ENCODE data around the gene SH3RF2. TPM values are rescaled to one million over a fixed set of nuclear protein-coding genes. Genes with fewer than 3 reads are reported as not detected.
A peak's percentile ranks its signal among the peaks of the same experiment; 100 is the strongest.

Gene SH3RF2
- total RNA-seq, 4 donors from 2014 or later, result 129 to 334 (median 160) TPM

DNA sequence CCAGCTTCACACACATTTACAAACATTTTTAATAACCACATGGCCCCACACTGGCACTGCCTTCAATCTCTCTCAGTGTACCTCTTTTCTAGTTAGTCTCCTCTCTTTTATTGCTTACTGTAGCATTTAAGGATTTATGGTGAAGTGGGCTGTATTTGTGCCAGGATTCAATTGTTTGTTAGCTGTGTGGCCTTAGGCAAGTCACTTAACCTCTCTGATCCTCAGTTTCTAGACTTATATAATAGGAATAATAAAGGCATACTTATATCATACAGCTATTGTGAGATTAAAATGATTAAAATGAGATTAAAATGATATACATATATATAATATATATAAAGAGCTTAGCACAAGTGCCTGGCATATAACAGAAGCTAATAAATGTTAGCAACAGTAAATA is 6.4 kb downstream of the SH3RF2 start:
- H3K27me3 ChIP-seq, result no peaks in the 10 kb centered on the region
- no peaks in the 10 kb centered on the region for H3K36me3 ChIP-seq
- TF ChIP-seq POLR2A (IDR thresholded peaks at IDR 0.05), result no peak
- TF ChIP-seq POLR2AphosphoS5 (IDR thresholded peaks at IDR 0.05), result no peak
- TF ChIP-seq, protein P1, sequence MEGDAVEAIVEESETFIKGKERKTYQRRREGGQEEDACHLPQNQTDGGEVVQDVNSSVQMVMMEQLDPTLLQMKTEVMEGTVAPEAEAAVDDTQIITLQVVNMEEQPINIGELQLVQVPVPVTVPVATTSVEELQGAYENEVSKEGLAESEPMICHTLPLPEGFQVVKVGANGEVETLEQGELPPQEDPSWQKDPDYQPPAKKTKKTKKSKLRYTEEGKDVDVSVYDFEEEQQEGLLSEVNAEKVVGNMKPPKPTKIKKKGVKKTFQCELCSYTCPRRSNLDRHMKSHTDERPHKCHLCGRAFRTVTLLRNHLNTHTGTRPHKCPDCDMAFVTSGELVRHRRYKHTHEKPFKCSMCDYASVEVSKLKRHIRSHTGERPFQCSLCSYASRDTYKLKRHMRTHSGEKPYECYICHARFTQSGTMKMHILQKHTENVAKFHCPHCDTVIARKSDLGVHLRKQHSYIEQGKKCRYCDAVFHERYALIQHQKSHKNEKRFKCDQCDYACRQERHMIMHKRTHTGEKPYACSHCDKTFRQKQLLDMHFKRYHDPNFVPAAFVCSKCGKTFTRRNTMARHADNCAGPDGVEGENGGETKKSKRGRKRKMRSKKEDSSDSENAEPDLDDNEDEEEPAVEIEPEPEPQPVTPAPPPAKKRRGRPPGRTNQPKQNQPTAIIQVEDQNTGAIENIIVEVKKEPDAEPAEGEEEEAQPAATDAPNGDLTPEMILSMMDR (IDR thresholded peaks at IDR 0.05), result no peak
- TF ChIP-seq EP300 (IDR thresholded peaks at IDR 0.05), result no peak
- H3K9me3 ChIP-seq, result no peaks in the 10 kb centered on the region
- no peak for DNase-seq (ENCODE audit: low spot score in 2 of 2)
- H3K4me1 ChIP-seq, result peaks cover 75% of the 10 kb centered on the region
- H3K27ac ChIP-seq, result peak overlapping the region; percentile 79
- no peak overlapping the region for H3K4me3 ChIP-seq

DNA sequence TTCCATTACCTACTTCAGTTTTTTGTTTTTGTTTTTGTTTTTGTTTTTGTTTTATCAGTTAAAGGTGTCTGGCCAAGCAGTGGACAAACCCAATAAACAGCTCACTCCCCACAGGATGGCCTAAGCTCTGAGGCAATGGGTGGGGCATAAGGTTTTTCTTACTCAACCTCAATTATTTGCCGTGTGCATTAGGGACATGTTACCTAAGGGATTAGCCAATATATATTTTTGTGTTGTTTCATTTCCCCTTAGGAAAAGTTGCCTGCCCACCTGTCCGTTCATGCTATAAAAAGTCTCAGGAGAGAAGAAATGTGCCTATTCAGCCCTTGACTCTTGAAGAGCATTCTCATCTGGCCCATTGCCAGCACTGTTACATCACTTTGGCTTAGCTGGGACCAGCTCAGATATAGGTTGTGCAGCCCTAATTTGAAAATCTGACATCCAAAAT is 7.3 kb downstream of the SH3RF2 start:
- Histone ChIP-seq H3K27me3 (no peaks in the 10 kb centered on the region), H3K27ac (no peak overlapping the region), H3K4me3 (no peak overlapping the region), H3K9me3 (no peaks in the 10 kb centered on the region), H3K36me3 (no peaks in the 10 kb centered on the region), H3K4me1 (peaks cover 78% of the 10 kb centered on the region)
- no peak for DNase-seq (ENCODE audit: low spot score in 2 of 2)
- 44% methylated on average over 2 of the region's 2 CpGs for WGBS
- no peak for TF ChIP-seq EP300 (IDR thresholded peaks at IDR 0.05)
- no peak for TF ChIP-seq POLR2AphosphoS5 (IDR thresholded peaks at IDR 0.05)
- TF ChIP-seq, protein P1 (IDR thresholded peaks at IDR 0.05), result no peak
- no peak for TF ChIP-seq POLR2A (IDR thresholded peaks at IDR 0.05)

DNA sequence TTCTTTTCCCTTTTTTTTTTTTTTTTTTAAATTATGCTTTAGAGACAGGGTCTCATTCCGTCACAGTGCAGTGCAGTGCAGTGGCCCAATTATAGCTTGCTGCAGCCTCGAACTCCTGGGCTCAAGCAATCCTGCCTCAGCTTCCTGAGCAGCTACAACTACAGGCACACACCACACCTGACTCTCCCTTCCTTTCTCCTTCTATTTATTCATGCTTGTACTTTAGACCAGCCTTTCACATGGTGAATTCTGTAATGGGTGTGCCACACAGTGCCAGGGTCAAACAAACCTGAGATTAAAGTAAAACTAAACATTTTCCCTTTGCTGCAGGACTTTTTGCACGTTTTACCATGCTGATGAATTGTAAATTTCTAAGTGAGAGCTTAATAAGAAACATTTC is 8.0 kb downstream of the SH3RF2 start:
- Histone ChIP-seq H3K27ac (no peak overlapping the region), H3K4me1 (peaks cover 78% of the 10 kb centered on the region), H3K4me3 (no peak overlapping the region), H3K27me3 (no peaks in the 10 kb centered on the region), H3K9me3 (no peaks in the 10 kb centered on the region), H3K36me3 (no peaks in the 10 kb centered on the region)
- WGBS, result 61% methylated on average over 3 of the region's 3 CpGs
- DNase-seq (ENCODE audit: low spot score in 2 of 2), result no peak
- TF ChIP-seq POLR2AphosphoS5 (IDR thresholded peaks at IDR 0.05), result no peak
- TF ChIP-seq POLR2A (IDR thresholded peaks at IDR 0.05), result no peak
- TF ChIP-seq, protein P1 (IDR thresholded peaks at IDR 0.05), result no peak
- no peak for TF ChIP-seq EP300 (IDR thresholded peaks at IDR 0.05)

DNA sequence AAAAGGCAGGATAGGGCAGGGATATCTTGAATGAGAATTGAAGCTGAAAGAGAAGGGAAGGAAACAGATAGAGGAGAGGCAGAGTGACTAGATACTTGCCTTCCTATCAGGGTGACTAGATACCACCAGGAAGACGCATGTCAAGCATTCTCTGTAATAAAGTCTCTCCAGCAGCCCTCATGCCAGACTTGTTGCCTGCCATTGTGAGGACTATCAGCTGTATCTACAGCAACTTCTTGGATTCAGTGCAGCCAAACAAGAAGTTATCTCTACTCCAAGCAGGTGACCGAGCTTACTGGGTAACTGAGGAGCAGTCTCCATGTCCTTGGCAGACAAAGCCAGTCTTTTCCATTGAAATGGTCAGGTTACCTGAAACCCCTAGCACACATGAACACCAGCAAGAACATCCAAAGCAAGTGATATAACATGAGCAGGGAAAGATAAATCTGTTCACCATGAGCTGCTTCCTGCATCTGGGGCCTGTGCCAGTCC is 9.3 kb downstream of the SH3RF2 start:
- Histone ChIP-seq H3K27ac (peak overlapping the region; percentile 19), H3K9me3 (no peaks in the 10 kb centered on the region), H3K27me3 (no peaks in the 10 kb centered on the region), H3K4me1 (peaks cover 78% of the 10 kb centered on the region), H3K36me3 (no peaks in the 10 kb centered on the region), H3K4me3 (no peak overlapping the region)
- TF ChIP-seq POLR2A (IDR thresholded peaks at IDR 0.05) (no peak), POLR2AphosphoS5 (IDR thresholded peaks at IDR 0.05) (no peak), EP300 (IDR thresholded peaks at IDR 0.05) (no peak)
- TF ChIP-seq, protein P1 (IDR thresholded peaks at IDR 0.05), result no peak
- no peak for DNase-seq (ENCODE audit: low spot score in 2 of 2)
- WGBS, result 74% methylated on average over 2 of the region's 2 CpGs

DNA sequence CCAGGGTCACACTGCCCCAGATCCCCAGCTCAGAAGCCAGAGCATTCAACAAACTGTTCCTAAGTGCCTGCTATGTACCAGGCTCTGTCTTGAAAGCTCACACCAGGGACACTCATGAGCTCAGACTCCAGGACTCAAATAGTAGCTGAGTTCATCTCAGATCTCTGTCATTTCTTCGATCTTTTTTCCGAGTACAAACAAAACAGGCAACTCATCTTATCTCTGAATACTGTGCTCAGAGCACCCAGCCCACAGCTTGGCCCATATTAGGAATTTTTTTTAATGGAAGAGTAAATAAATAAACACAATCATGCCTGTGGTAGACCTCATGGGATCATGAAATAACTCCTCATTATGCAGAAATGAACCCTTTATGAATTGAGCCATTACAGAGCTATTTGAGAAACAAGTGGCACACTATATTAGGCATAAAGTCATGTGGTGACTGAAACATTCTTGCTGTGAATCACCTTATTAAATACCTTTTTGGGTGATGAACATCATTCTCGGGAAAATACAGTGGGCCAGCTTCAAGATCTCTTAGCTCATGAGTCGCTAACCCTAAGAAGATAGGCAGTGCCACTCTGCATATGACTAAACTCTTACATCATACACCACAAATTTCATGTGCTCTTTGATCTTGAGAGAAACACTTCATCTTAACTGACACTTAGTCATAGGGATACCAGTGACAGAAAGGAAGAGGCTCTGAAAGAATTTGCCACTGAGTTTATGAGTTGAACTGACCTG is 9.9 kb downstream of the SH3RF2 start:
- Histone ChIP-seq H3K27ac (peak overlapping the region; percentile 19), H3K4me3 (no peak overlapping the region), H3K27me3 (no peaks in the 10 kb centered on the region), H3K4me1 (peaks cover 78% of the 10 kb centered on the region), H3K36me3 (no peaks in the 10 kb centered on the region), H3K9me3 (no peaks in the 10 kb centered on the region)
- WGBS, result 53% methylated on average over 4 of the region's 4 CpGs
- TF ChIP-seq POLR2A (IDR thresholded peaks at IDR 0.05) (no peak), POLR2AphosphoS5 (IDR thresholded peaks at IDR 0.05) (no peak)
- DNase-seq (ENCODE audit: low spot score in 2 of 2), result no peak

Measured in suprapubic skin (tissue), 4 donors.